Upper lobe of left lung (tissue), 6 donors: Measurements from ENCODE around the gene CCND1. TPM values are rescaled to one million over a fixed set of nuclear protein-coding genes. Genes with fewer than 3 reads are reported as not detected.
A peak's percentile ranks its signal among the peaks of the same experiment; 100 is the strongest.

ENCODE experiments used
- ATAC-seq, 2 donors: fragments of 200-7000 bp; cut with Tn5 transposase; one replicate each; pipeline ENCODE4 v1.9.1; 2022; ENCODE audit warnings: mild to moderate bottlenecking in 2 of 2, moderate library complexity in 2 of 2; ENCODE audit not compliant: low FRiP score in 2 of 2
- DNase-seq, 2 donors: peaks; one replicate each; pipeline ENCODE4 v3.0.0-alpha.2; 2019 to 2020
- H3K27ac ChIP-seq, 4 donors: fragments of 200-600 bp; sonication (generic); one replicate each; pipeline ENCODE4 v1.5.1; 2016 to 2019
- H3K27me3 ChIP-seq, 4 donors: fragments of 200-600 bp; sonication (generic); one replicate each; pipeline ENCODE4 v1.5.1; 2017 to 2019
- H3K36me3 ChIP-seq, 4 donors: fragments of 200-600 bp; sonication (generic); one replicate each; pipeline ENCODE4 v1.5.1; 2016 to 2019
- H3K4me1 ChIP-seq, 4 donors: fragments of 200-600 bp; sonication (generic); one replicate each; pipeline ENCODE4 v1.5.1; 2018 to 2019
- H3K4me3 ChIP-seq, 4 donors: fragments of 200-600 bp; sonication (generic); one replicate each; pipeline ENCODE4 v1.5.1; 2017 to 2019; ENCODE audit warnings: mild to moderate bottlenecking in 2 of 4, moderate library complexity in 1 of 4
- H3K9me3 ChIP-seq, 4 donors: fragments of 200-600 bp; sonication (generic); one replicate each; pipeline ENCODE4 v1.5.1; 2018 to 2019
- EP300 ChIP-seq, 4 donors: sonication (generic); formaldehyde crosslinking; IDR thresholded peaks; one replicate each; pipeline ENCODE4 v1.5.1; 2017; ENCODE audit warnings: antibody characterized with exemption in 4 of 4, control low read depth in 2 of 4
- POLR2A ChIP-seq, 4 donors: fragments of 450-650 bp; IDR thresholded peaks; one replicate each; pipeline ENCODE4 v1.5.1; 2016 to 2017; ENCODE audit warnings: antibody characterized with exemption in 4 of 4, mild to moderate bottlenecking in 2 of 4
- POLR2AphosphoS5 ChIP-seq, 2 donors: sonication (generic); formaldehyde crosslinking; IDR thresholded peaks; one replicate each; pipeline ENCODE4 v1.5.1; 2017; ENCODE audit warnings: antibody characterized with exemption in 2 of 2
- whole genome bisulfite sequencing, 2 donors: methylation state at CpG; one replicate each; pipeline ENCODE4 v1.1.5; 2017 to 2018; 5-methylcytosine and 5-hydroxymethylcytosine counted together
- total RNA-seq, 6 donors: library from RNA; depleted of rRNA in 4 of 6; stranded (reverse); fragments of >200 nt in 4 of 6; gene quantifications; one replicate each; pipeline versions ENCODE4 v1.1.0 to v1.2.1, GENCODE V29; 2016 to 2021
- TF ChIP-seq, protein P1 (sequence below), 6 experiments: fragments of 450-650 bp in 4 of 6; fragments of 200-600 bp in 2 of 6; sonication (generic) in 2 of 6; IDR thresholded peaks; one replicate each; pipeline ENCODE4 v1.5.1; 2016 to 2019; ENCODE audit warnings: antibody characterized with exemption in 6 of 6
- donor health status: DM: no; HTN: no; CAD: no; lungs with moderate emphysema.
- donor health status: DM: no; HTN: yes; CAD: no; lungs with severe emphysema.

Gene CCND1
- total RNA-seq, 6 donors from 2014 or later: 23.0 to 404 (median 237) TPM

DNA sequence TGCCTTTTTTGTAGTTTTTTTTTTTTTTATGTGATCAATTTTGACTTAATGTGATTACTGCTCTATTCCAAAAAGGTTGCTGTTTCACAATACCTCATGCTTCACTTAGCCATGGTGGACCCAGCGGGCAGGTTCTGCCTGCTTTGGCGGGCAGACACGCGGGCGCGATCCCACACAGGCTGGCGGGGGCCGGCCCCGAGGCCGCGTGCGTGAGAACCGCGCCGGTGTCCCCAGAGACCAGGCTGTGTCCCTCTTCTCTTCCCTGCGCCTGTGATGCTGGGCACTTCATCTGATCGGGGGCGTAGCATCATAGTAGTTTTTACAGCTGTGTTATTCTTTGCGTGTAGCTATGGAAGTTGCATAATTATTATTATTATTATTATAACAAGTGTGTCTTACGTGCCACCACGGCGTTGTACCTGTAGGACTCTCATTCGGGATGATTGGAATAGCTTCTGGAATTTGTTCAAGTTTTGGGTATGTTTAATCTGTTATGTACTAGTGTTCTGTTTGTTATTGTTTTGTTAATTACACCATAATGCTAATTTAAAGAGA is 12.5 kb downstream of the CCND1 start:
- no peaks in the 10 kb centered on the region for H3K9me3 ChIP-seq
- 93 to 95% methylated on average over 23 of the region's 23 CpGs for WGBS, 2 donors
- TF ChIP-seq POLR2AphosphoS5 (IDR thresholded peaks at IDR 0.05): no peak
- no peak for TF ChIP-seq EP300 (IDR thresholded peaks at IDR 0.05)
- no peak for TF ChIP-seq POLR2A (IDR thresholded peaks at IDR 0.05)
- TF ChIP-seq, protein P1, sequence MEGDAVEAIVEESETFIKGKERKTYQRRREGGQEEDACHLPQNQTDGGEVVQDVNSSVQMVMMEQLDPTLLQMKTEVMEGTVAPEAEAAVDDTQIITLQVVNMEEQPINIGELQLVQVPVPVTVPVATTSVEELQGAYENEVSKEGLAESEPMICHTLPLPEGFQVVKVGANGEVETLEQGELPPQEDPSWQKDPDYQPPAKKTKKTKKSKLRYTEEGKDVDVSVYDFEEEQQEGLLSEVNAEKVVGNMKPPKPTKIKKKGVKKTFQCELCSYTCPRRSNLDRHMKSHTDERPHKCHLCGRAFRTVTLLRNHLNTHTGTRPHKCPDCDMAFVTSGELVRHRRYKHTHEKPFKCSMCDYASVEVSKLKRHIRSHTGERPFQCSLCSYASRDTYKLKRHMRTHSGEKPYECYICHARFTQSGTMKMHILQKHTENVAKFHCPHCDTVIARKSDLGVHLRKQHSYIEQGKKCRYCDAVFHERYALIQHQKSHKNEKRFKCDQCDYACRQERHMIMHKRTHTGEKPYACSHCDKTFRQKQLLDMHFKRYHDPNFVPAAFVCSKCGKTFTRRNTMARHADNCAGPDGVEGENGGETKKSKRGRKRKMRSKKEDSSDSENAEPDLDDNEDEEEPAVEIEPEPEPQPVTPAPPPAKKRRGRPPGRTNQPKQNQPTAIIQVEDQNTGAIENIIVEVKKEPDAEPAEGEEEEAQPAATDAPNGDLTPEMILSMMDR (IDR thresholded peaks at IDR 0.05): no peak
- H3K4me1 ChIP-seq: peaks cover 0 to 10% (median 2%) of the 10 kb centered on the region in 4 donors
- H3K36me3 ChIP-seq: peaks cover 0 to 61% (median 40%) of the 10 kb centered on the region in 4 donors
- no peak for ATAC-seq
- H3K4me3 ChIP-seq: no peak overlapping the region
- DNase-seq: peak in 1 of 2 donors; percentile 70
- H3K27me3 ChIP-seq: no peaks in the 10 kb centered on the region
- no peak overlapping the region for H3K27ac ChIP-seq

DNA sequence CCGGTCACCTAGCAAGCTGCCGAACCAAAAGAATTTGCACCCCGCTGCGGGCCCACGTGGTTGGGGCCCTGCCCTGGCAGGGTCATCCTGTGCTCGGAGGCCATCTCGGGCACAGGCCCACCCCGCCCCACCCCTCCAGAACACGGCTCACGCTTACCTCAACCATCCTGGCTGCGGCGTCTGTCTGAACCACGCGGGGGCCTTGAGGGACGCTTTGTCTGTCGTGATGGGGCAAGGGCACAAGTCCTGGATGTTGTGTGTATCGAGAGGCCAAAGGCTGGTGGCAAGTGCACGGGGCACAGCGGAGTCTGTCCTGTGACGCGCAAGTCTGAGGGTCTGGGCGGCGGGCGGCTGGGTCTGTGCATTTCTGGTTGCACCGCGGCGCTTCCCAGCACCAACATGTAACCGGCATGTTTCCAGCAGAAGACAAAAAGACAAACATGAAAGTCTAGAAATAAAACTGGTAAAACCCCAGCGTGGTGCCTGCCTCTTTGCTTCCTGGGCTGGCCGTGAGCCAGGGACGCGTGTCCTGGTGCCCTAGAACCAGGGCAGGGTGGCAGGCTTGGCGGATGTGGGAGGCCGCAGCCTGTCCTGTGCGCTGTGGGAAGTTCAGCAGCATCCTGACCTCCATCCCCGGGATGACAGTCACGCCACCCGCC is 13.2 kb downstream of the CCND1 start:
- no peak for TF ChIP-seq EP300 (IDR thresholded peaks at IDR 0.05)
- TF ChIP-seq POLR2A (IDR thresholded peaks at IDR 0.05): no peak
- TF ChIP-seq, protein P1 (IDR thresholded peaks at IDR 0.05): no peak
- Histone ChIP-seq H3K36me3 (peaks cover 0 to 55% (median 37%) of the 10 kb centered on the region in 4 donors), H3K4me1 (peaks cover 0 to 10% (median 2%) of the 10 kb centered on the region in 4 donors), H3K27ac (no peak overlapping the region), H3K27me3 (no peaks in the 10 kb centered on the region), H3K9me3 (no peaks in the 10 kb centered on the region), H3K4me3 (no peak overlapping the region)
- ATAC-seq (no peak), DNase-seq (peak in 1 of 2 donors; percentile 79)
- WGBS, 2 donors: 82 to 85% methylated on average over 27 to 38 of the region's 38 CpGs

DNA sequence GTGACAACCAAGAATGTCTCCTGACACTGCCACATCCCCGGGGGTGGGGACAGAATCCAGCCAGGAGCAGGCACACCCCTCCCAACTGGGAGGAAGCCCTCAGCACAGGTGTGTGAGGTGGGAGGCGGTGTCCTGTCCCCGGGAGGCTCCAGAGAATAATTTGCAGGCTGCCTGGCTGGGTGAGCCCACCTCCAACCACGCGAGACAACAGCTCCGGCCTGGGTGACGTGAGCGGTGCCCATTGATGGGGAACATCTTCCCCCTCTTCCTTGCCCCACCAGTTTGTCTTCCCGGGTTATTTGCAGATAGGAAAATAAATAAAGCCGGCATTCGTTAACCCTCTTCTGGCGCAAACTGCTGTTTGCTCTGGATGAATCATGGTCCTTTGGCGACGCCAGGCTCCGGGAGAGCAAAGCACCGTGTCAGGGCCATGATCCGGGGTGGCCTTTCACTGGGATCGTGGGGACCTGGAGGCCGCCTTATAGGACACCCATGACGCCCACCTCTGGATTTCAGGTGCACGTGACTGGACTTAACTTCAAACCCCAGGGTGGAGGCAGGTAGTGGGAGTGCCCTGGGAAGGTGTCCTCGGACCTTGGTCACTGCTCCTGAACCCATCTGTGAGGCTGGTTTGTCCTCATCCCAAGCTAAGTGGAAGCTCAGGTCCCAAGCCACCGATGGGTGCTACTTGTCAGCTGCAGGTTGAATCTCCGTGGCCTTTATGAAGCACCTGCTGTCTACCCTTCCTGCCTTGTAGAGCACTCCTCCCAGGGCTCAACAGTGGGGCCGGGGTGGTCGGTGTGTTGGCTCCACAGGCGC is 13.9 kb downstream of the CCND1 start:
- 62 to 64% methylated on average over 14 to 27 of the region's 27 CpGs for WGBS, 2 donors
- Histone ChIP-seq H3K4me1 (peaks cover 0 to 10% (median 2%) of the 10 kb centered on the region in 4 donors), H3K4me3 (no peak overlapping the region), H3K9me3 (no peaks in the 10 kb centered on the region), H3K27ac (no peak overlapping the region), H3K36me3 (peaks cover 0 to 47% (median 32%) of the 10 kb centered on the region in 4 donors), H3K27me3 (no peaks in the 10 kb centered on the region)
- TF ChIP-seq, protein P1 (IDR thresholded peaks at IDR 0.05): no peak
- TF ChIP-seq POLR2A (IDR thresholded peaks at IDR 0.05): no peak
- peak; percentile 2 to 6 for ATAC-seq
- DNase-seq: no peak

DNA sequence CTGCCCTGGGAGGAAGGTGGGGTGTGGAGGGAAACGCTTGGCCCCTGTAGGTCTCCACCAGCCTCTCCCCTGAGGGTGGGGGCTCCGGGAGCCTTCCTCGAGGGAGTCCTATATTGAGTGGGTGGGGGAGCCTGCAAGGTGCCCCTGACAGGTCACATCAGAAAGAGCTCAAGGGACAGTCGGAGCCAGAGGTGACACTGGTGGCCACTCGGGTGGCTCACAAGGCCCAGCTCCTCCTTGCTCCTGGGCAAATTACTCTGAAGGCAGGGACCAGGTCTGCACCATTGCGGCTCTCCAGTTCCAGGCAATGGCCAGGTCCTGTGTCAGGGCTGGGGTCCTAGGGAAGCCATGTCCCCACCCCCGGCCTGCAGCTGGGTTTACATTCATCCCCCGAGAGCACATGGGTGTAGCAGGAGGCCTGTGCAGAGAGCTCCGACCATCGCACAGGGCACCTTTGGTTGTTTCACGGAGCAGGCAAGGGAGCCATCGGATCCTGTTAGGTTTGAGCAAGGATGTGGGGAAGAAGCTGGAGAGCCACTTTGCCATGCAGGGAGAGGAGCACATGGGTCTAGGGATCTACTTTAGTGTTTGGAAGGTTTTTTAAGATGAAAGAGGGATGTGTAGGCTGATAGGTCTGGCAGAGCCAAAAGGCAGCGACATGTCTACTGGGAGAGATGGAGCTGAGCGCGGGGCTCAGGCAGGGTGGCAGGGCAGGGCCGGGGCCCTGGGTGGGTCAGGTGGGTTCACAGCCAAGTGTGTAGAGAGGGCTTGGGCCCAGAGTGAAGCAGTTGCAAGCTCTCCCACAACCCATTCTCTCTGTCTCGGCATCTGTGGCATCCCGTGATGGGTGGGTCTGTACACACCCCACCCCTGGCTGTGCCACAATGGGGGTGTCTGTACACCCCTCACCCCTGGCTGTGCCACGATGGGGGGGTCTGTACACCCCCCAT is 14.8 kb downstream of the CCND1 start:
- no peaks in the 10 kb centered on the region for H3K9me3 ChIP-seq
- TF ChIP-seq, protein P1 (IDR thresholded peaks at IDR 0.05): no peak
- TF ChIP-seq POLR2AphosphoS5 (IDR thresholded peaks at IDR 0.05): no peak
- no peak for TF ChIP-seq EP300 (IDR thresholded peaks at IDR 0.05)
- no peak for TF ChIP-seq POLR2A (IDR thresholded peaks at IDR 0.05)
- 89 to 92% methylated on average over 12 to 18 of the region's 19 CpGs for WGBS, 2 donors
- peaks cover 0 to 10% (median 2%) of the 10 kb centered on the region in 4 donors for H3K4me1 ChIP-seq
- no peak overlapping the region for H3K27ac ChIP-seq
- peaks cover 0 to 39% (median 26%) of the 10 kb centered on the region in 4 donors for H3K36me3 ChIP-seq
- no peaks in the 10 kb centered on the region for H3K27me3 ChIP-seq
- ATAC-seq (no peak), DNase-seq (peak in 1 of 2 donors; percentile 64)
- H3K4me3 ChIP-seq: no peak overlapping the region
